GM21528 (cell line): Measurements from ENCODE around the gene PUM1.
"Not testable (repeated sequence)": the region's sequence is repeated elsewhere in the genome, so short reads cannot be mapped to it uniquely, and the experiment has no call there.

Experiments
- ATAC-seq: cut with Tn5 transposase; IDR thresholded peaks from one replicate; pipeline ENCODE4 v1.9.1; 2021; ENCODE audit warnings: mild to moderate bottlenecking, moderate library complexity; ENCODE audit not compliant: unreplicated experiment, low FRiP score

Gene PUM1

DNA sequence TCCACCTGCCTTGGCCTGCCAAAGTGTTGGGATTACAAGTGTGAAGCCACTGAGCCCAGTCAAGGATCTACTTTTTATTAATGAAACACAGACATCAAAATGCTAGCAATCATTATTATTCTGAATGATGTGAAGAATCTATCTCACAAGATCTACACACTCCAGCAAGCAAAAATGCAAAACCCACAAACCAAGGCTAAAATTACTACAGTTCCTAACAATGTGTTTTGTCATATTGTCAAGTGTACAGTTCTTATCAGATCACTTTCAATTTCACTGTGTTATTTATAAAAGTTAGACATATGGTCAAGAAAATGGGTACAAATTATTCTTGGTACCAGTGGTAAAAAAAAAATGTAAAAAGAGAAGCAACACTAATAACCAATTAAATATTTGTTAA lies 95.6 kb downstream of the PUM1 start:
- no peak for ATAC-seq

DNA sequence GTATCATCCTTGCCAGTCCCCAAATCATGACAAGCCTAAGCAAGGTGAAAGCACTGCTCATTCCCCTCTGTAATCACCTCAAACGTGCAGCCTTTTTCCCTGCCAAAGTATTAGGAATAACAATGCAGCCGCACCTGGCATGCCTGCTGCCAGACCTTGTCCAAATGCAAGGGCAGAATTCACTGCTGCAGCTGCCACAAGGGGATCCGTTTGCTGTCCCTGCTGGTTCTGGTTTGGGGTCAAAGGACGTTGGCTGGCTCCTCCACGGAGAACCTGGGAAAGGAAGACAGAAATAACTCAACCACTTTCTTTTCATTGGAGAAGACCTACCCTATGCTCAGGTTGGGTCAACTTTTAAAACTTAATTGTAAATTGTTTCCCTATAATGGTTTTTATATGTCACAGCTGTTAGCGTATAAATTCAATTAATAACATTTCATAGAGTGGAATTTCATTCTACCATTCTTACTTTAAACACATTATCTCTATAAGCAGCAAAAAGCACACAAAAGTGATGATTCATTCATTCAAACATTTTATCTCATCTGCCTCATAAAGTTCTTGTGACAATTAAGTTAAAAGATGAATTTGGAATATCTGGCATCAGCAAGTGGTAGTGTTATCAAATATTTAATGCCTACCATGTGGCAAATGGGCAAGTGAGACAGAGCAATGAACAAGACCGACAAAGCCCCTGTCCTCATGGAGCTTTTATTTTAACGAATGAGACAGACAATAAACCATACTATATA lies 97.1 kb downstream of the PUM1 start:
- ATAC-seq, result no peak

DNA sequence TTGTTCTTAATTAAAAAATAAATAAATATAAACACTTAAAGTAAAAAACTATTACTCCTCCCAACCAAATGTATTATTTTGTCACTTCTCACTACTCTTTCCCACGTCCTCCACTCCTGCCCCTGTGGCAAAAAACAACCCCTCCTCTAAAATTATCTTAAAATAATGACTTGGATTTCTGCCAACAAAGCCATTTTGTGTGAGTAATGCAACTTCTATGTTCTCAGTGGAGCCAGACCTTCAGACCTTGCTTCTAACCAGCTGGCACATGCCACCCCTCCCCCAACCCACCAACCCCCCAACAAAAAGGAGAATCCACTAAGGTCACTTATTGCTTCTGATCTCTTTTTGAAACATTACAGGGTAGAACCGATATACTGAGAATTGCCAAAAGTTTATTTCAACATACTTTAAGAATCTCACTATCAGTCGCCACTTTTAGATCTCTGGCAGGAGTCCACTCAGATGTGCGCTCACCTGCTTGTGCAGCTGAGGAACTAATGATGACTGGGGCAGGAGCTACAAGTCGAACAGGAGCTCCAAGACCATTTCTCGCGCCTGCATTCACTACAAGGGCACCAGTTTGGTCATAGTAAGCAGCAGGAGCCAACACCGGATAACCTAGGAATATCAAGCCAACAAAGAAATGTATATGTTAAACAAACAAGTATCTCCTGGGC lies 98.7 kb downstream of the PUM1 start:
- no peak for ATAC-seq

DNA sequence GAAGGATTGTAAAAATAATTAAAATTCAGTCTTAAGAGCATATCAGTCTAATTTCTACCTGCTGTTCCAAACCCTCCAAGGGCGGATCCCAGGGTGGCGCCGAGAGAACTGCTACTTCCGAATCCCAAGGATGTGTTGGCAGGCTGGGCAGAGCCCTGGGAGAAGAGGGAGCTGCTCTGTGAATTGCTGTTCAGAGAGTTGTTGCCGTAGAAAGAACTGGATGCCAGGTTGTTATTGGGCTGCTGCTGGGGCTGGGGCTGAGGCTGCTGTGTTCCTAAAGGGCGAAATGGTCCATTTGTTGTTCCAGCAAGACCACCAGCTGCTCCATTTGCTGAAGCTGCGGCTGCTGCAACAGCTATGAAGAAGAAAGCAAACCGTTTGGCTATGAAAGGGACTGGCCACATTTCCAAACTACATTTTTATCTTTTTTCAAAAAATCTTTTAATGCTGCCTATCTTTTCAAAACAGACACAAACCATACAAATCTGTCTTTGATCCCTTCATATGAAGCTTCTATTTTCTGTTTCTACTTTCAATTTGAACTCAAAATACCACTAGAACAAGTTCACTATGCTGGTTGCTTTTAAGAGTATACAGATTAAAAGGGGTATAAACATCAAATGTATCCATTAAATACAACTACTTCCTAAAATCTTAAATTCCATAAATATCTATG lies 99.5 kb downstream of the PUM1 start:
- no peak for ATAC-seq

DNA sequence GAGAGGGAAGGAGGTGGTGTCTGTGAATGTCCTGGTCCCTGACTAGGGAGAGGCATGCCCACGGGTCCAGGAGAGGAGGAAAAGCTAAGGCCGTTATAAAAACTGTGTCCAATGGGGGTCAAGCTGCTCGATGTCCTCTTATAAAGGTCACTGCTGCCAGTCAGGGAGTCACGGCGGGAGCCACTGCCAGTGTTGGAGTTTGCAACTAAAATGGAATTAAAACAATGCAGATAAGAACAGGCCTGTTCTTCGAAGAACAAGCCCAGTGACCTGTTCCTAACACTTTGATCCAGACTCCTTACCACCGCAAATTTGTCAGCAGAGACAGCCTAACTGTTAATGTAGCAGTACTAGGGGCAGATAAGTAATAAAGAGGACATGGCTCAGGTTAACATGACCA lies 100.8 kb downstream of the PUM1 start:
- ATAC-seq, result no peak

DNA sequence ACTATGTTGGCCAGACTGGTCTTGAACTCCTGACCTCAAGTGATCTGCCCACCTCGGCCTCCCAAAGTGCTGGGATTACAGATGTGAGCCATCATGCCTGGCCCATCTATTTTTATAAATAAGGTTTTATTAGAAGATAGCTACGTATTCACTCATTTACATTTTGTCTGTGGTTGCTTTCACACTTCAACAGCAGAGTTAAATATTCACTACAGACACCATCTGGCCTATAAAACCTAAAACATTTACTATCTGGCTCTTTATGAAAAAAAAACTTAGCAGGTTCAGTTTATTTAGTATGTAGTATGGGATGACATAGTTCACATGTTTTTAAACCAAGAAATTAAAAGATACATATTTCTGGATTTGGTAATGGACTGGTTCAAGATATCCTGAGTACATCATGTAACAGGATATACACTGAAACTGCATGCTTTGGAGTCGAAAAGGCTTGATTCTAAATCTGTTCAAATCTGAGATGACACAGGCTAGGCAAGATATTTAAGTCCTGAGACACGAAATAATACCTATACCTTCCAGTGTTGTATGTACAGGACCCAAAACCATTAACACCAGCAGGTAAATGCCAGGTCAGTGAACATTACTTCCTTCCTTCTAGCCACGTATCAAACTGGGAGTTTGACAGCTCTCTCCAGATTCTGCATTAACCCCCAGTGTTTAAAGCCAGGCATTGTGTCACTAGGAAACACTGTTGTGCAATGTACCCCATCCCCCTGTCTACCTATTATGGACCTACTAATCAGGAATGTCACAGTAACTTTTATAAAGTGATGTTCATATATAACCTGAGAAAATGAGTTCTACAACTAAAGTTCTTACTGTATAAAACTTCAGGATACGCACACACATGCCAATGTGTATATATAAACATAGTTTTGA lies 102.7 kb downstream of the PUM1 start:
- ATAC-seq, result no peak

DNA sequence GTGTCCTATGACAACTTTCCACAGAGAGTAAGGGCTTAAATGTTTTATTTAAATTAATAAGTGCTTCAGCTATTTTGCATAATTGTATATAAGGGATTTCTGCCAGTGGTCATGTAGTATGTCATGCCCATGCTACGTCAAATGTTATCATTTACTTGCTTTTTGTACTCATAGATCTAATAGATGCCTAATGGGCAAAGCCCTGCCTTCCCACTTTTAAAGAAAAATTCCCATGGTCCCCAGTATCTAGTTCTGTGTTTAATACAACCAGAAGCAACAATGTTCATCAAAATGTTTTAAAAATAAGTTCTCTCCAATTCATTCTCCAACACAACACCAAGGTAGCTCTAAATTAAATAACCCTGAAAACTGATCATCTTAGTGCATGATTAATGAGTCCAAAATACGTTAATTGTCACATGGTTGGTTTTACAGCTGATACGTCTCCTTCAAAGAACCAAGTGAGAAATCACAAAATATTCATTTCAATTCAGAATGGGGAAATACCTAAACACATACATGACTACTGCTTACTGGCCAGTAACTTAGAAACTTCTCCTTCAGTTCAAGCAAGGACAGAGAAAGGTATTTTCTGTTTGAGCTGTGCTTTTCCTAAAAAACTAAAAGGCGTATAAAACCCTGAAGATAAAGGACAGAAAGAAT lies 107.8 kb downstream of the PUM1 start:
- ATAC-seq, result no peak

DNA sequence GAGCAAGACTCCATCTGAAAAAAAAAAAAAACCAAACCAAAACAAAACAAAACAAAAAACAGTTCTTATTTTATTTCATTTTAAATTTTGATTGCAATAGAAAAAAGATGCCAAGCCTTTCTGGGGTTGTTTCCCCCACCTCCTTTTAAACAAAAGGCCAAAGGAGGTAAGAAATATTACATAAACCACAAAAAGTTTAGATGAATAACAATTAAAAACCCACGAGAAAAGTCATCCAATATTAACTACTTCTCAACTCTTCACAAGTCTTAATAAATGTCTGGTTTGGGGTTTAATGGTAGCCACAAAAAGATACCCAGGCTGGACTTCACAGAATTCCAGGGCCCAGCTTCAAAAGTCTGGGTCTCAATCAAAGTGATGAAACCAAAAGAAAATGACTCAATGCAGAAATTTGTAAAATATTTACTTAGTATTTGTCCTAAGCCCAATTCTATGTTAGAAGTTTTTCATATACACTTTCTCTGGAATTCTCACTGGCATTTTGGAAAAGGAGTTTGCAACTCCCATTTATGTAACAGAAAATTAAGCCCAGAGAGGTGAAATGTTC lies 110.0 kb downstream of the PUM1 start:
- ATAC-seq, result no peak

DNA sequence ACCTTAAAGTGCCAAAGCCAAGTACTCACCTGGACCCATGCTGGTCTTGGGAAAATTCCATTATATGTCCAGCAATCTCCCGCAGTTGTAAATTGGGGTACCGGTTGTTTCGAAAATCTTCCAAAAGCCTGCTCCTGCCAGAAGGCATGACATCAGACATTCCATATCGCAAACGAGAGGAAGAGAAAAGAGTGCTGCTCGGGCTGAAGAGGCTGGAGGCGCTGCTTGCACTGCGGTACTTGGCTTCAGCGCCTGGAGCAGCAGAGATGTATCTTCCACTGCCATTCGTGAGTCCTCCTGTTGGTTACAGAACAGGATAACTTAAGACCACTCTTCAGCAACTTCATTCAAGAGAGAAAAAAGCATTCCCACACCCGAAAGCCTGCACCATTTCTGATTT lies 111.8 kb downstream of the PUM1 start:
- ATAC-seq, result no peak

DNA sequence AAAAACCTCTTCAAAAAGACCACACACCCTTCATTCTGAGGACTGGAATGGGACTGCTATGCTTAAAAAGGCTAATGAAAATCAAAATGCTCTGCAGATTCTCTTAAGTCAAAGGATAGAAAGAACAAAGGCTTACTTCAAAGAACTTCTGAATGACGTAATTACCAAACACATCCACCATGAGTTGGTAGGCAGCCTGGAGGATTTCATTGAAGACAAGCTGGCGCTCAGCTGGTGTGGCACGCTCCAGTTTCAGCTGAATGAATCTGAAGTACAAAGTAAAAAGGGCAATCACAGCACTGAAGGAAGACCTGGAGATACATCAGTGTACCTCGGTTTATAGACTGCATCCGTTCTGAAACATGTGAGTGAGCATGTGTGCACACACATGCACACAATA lies 113.4 kb downstream of the PUM1 start:
- ATAC-seq, result no peak

DNA sequence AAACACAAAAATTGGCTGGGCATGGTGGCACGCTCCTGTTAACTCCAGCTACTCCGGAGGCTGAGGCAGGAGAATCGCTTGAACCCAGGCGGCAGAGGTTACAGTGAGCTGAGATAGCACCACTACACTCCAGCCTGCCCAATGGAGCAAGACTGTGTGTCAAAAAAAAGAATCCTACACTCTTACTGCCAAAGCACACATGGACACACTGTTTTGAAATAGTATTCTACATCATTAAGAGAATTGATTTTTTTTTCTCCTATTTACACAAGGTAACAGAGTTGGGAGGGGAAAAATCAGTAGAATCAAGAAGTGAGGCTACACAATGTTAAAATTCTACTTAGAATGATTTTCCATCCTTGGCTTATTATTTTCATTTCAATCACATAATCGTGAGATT lies 114.8 kb downstream of the PUM1 start:
- no peak for ATAC-seq

DNA sequence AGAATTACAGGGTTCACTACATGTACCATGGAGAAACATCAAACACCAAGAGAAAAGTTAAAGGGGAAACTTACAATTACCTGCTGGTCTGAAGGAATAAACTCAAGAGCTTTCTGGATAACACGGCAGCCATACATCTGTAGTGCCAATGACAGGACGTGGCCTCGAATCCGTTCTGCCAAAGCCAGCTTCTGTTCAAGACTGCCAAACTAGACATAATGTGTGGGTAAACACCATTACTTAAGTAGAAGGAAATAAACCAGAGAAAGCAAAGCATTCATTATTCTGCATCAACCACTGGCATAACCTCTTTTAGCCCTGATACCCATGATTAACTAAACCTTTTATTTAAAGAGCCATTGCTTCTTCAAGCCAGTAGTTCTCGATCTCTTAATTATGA lies 115.5 kb downstream of the PUM1 start:
- ATAC-seq, result no peak

DNA sequence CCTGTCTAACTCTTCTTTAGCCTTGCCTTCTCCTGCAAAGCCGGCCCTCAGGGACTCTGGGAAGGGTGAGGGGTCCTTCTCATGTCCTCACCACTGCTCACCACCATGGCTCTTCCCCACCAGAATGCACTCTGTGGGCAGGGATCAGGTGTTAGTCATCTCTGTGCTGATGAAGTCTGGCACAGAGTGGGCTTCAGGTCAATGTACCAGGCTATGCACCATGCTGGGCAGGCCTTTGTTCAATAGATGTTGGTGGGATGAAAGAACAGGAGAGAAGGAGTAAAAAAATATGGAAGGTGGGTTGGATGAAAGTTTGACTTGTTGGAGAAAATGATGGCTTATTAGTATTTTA lies 116.1 kb downstream of the PUM1 start:
- not testable (repeated sequence) for ATAC-seq

DNA sequence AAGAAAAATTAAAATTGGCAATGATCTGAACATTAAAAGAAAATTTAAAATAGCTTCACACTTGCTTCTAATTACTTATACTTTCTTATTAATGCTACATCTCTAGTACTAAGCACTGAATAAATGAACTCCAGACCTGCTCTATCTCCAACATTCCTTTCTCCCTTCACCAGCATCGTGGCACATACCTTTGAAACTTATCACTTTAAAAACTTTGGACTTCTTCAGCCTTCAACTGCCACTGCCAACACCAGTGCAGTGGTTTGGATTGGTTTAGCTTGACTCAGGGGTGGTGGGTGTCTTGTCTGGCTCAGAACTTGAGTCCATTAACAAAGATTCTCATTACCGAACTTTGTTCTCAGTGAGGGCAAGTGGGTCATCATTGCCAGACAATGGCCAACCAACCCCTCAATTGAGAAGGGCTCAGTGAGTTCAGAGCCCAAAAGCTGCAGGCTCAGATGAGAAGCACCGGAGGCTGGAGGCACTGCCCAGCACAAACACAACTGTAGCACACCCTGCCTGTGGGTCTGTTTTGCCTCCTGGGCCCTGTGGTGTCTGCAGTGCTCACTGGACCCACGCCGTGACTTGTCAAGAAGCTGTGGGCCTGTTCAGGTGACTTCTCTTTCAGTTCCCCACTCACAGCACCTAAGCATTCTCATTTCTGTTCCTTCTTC lies 116.6 kb downstream of the PUM1 start:
- not testable (repeated sequence) for ATAC-seq

DNA sequence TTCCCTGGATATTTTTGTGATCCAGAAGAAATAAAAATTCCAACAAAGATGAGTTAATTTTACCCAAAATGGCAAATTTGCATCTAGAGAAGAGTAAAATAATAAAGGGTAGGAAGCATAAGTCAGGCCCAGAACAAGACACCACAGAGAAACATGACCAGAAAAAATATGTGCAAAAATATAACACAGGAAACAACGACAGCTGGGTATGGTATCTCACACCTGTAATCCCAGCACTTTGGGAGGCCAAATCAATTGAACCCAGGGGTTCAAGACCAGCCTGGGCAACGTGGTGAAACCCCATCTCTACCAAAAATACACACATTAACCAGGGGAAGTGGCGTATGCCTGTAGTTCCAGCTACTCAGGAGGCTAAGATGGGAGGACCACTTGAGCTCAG lies 117.2 kb downstream of the PUM1 start:
- no peak for ATAC-seq

DNA sequence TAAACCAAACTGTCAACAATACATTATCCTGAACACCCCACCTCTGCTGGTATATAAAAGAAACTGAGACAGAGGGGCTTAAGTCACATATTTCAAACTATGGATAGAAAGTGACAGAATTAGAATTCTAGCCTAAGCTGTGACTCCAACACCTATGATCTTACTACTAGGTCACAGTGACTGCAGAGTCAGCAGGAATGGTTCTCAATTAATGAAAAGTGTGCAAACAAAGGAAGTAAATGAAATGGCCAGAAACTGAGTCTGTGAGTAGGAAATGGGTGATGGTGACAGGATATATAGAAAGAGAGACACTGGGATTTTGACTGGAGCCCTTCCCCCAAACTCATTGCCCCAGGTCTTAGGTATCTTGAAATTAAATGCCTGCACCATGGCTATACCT lies 118.3 kb downstream of the PUM1 start:
- no peak for ATAC-seq

DNA sequence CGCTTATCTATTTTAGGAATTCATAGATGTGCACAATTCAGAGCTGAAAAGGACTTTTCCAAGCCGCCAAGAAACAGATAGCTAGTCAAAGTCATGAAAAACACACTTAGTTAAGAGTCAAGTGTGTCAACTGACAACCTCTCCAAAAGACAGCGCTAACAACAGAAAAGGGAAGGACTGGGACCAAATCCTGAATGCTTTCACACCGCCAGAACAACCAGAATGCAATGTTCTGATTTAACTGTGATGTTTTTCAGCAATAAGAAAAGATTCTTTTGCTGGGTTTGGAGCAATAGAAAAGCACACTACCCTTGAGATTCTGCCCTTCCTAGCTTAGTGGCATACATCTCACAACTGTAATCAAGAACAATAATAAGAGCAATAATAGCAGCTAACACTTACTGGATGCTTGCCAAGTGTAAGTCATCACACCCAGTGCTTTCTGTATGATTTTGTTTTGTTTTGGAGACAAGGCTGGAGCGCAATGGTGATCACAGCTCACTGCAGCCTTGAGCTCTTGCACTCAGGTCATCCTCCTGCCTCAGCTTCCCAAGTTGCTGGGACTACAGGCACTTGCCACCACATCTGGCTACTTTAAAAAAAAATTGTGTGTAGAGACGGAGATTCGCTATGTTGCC lies 123.1 kb downstream of the PUM1 start:
- ATAC-seq, result no peak

DNA sequence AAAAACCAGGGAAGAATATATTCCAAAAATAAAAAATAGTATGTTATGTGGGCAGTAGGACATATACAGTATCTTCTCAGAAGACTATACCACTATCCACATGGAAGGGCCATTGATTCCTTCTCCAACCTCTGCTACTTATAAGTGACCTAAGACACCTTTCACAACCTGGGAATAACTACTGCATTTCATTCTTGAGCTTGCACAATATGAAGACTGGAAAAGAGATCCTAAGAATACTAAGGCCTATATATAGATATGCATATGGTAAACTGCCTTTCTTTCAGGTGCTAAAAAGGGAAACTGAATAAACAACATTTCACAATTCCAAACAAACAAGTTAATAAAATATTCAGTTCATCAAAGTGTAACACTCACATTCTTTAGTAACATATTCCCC lies 125.0 kb downstream of the PUM1 start:
- no peak for ATAC-seq

DNA sequence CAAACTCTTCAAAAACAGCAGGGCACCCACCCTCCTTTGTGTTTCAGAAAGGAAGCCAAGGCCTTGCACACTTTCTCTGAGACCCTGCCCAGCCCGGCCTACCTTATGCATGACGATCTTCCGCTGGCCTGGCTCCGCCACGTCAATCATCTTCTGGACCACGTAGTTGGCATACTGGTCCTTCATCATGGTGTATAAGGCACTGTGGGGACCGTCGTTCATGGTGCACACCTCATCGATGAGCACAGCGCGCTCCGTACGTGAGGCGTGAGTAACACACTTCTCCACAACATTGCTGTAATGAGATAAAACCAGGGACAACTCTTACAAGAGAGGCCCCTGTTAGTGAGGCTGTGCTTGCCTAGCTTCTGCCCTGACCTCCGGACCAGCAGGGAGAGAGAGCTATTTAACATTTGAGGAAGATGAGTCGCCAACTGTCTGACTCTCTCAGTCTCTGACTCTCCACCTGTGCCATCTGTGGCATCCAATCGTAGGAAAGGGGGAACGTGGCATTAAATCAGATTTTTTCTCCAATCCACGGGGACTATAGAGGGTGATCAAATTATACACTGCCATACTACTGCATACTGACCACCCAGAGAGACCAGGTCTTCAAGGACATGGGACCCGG lies 128.9 kb downstream of the PUM1 start:
- no peak for ATAC-seq
